Mesendoderm (in vitro differentiated cells): Measurements from ENCODE around the gene MYPN.

Experiments used
- DNase-seq: peaks from one replicate; pipeline ENCODE4 v3.0.0; 2013
- H2AK5ac ChIP-seq: 2 replicates; pipeline ENCODE4 v1.6.1; 2013; ENCODE audit warnings: low read length, inconsistent platforms
- H2BK120ac ChIP-seq: 2 replicates; pipeline ENCODE4 v1.6.1; 2013; ENCODE audit warnings: low read depth, mild to moderate bottlenecking, low read length, moderate library complexity, mixed read lengths
- H2BK15ac ChIP-seq: replicated peaks from 2 replicates; pipeline ENCODE4 v1.6.1; 2013; ENCODE audit warnings: low read depth, mild to moderate bottlenecking, moderate library complexity
- H2BK5ac ChIP-seq: 2 replicates; pipeline ENCODE4 v1.6.1; 2013; ENCODE audit warnings: low read length, inconsistent platforms
- H3K18ac ChIP-seq: 2 replicates; pipeline ENCODE4 v1.6.1; 2013; ENCODE audit warnings: mild to moderate bottlenecking, low read length, mixed read lengths
- H3K23ac ChIP-seq: one replicate; pipeline ENCODE4 v1.6.1; 2013; ENCODE audit warnings: low read length
- H3K27ac ChIP-seq: 2 replicates; pipeline ENCODE4 v1.5.1; 2013; ENCODE audit warnings: low read depth, mild to moderate bottlenecking, inconsistent platforms, low read length, moderate library complexity
- H3K27me3 ChIP-seq: 2 replicates; pipeline ENCODE4 v1.6.1; 2013; ENCODE audit warnings: low read length, control low read depth, mild to moderate bottlenecking, inconsistent platforms; ENCODE audit not compliant: insufficient read depth, poor library complexity
- H3K36me3 ChIP-seq: 2 replicates; pipeline ENCODE4 v1.6.1; 2013; ENCODE audit warnings: low read length, inconsistent platforms; ENCODE audit not compliant: control insufficient read depth, insufficient read depth
- H3K4ac ChIP-seq: one replicate; pipeline ENCODE4 v1.6.1; 2013; ENCODE audit warnings: low read depth, mild to moderate bottlenecking, low read length, moderate library complexity
- H3K4me1 ChIP-seq: 2 replicates; pipeline ENCODE4 v1.6.1; 2013; ENCODE audit warnings: low read depth, low read length, inconsistent platforms; ENCODE audit not compliant: control insufficient read depth
- H3K4me2 ChIP-seq: 2 replicates; pipeline ENCODE4 v1.6.1; 2013; ENCODE audit warnings: low read length
- H3K4me3 ChIP-seq: 2 replicates; pipeline ENCODE4 v1.5.1; 2013; ENCODE audit warnings: mild to moderate bottlenecking, low read length
- H3K56ac ChIP-seq: one replicate; pipeline ENCODE4 v1.6.1; 2013; ENCODE audit warnings: low read length
- H3K79me1 ChIP-seq: 2 replicates; pipeline ENCODE4 v1.6.1; 2013; ENCODE audit warnings: low read length, inconsistent platforms
- H3K79me2 ChIP-seq: 2 replicates; pipeline ENCODE4 v1.6.1; 2013; ENCODE audit warnings: mild to moderate bottlenecking, low read length; ENCODE audit not compliant: control insufficient read depth, insufficient read depth
- H3K9ac ChIP-seq: 2 replicates; pipeline ENCODE4 v1.6.1; 2013; ENCODE audit warnings: low read length, inconsistent platforms
- H4K5ac ChIP-seq: one replicate; pipeline ENCODE4 v1.6.1; 2013; ENCODE audit warnings: low read length
- H4K8ac ChIP-seq: one replicate; pipeline ENCODE4 v1.6.1; 2013; ENCODE audit warnings: low read depth, mild to moderate bottlenecking, control low read depth, low read length, moderate library complexity
- WGBS: extraction: QIAGEN DNeasy Blood & Tissue Kit; methylation state at CpG from one replicate; pipeline ENCODE4 v1.1.7; 2013; ENCODE audit warnings: low lambda C conversion rate, missing lambda C conversion rate; ENCODE audit not compliant: insufficient coverage; ENCODE audit errors: extremely low coverage; 5-methylcytosine and 5-hydroxymethylcytosine counted together

The MYPN gene

GRCh38 chr10:68086910-68087684 lies 22.2 kb upstream of the MYPN start:
- no peak overlapping the region for H4K8ac ChIP-seq
- no CpG with 5 or more reads among the region's 7 CpGs for WGBS
- H3K4ac ChIP-seq, result no peak overlapping the region
- no peak overlapping the region for H2BK5ac ChIP-seq
- no peak overlapping the region for H3K9ac ChIP-seq
- no peak overlapping the region for H3K18ac ChIP-seq
- no peaks in the 10 kb centered on the region for H3K79me1 ChIP-seq
- H3K4me3 ChIP-seq, result no peak overlapping the region
- H3K4me2 ChIP-seq, result no peak overlapping the region
- no peak overlapping the region for H2BK15ac ChIP-seq
- no peak overlapping the region for H3K23ac ChIP-seq
- no peaks in the 10 kb centered on the region for H3K27me3 ChIP-seq
- H3K79me2 ChIP-seq, result no peaks in the 10 kb centered on the region
- no peak overlapping the region for H3K27ac ChIP-seq
- H2AK5ac ChIP-seq, result no peak overlapping the region
- DNase-seq, result no peak
- H3K36me3 ChIP-seq, result no peaks in the 10 kb centered on the region
- no peaks in the 10 kb centered on the region for H3K4me1 ChIP-seq
- no peak overlapping the region for H3K56ac ChIP-seq
- H4K5ac ChIP-seq, result no peak overlapping the region
- H2BK120ac ChIP-seq, result no peak overlapping the region

- no peak overlapping the region for H3K56ac ChIP-seq
- no CpG with 5 or more reads among the region's 2 CpGs for WGBS
- no peak overlapping the region for H4K5ac ChIP-seq
- H3K79me1 ChIP-seq, result no peaks in the 10 kb centered on the region
- H3K27ac ChIP-seq, result no peak overlapping the region
- H3K18ac ChIP-seq, result no peak overlapping the region
- no peaks in the 10 kb centered on the region for H3K79me2 ChIP-seq
- H2AK5ac ChIP-seq, result no peak overlapping the region
- no peak overlapping the region for H4K8ac ChIP-seq
- H3K4me1 ChIP-seq, result no peaks in the 10 kb centered on the region
- H3K9ac ChIP-seq, result no peak overlapping the region
- H3K36me3 ChIP-seq, result no peaks in the 10 kb centered on the region
- no peaks in the 10 kb centered on the region for H3K27me3 ChIP-seq
- no peak overlapping the region for H2BK15ac ChIP-seq
- H2BK5ac ChIP-seq, result no peak overlapping the region
- peak; percentile 38 for DNase-seq
- no peak overlapping the region for H3K4me2 ChIP-seq
- no peak overlapping the region for H3K23ac ChIP-seq
- H3K4ac ChIP-seq, result peak overlapping the region; percentile 10
- H3K4me3 ChIP-seq, result no peak overlapping the region
- H2BK120ac ChIP-seq, result no peak overlapping the region
These were observed 21.4 kb upstream of the MYPN start for GRCh38 chr10:68087685-68088401.

GRCh38 chr10:68088740-68089139 lies 20.5 kb upstream of the MYPN start:
- WGBS, result no CpG with 5 or more reads among the region's 4 CpGs
- Histone ChIP-seq H3K27me3 (no peaks in the 10 kb centered on the region), H3K36me3 (no peaks in the 10 kb centered on the region), H2BK5ac (no peak overlapping the region), H3K79me1 (no peaks in the 10 kb centered on the region), H2BK15ac (no peak overlapping the region), H3K4me1 (no peaks in the 10 kb centered on the region), H3K4ac (no peak overlapping the region), H3K18ac (no peak overlapping the region), H3K56ac (no peak overlapping the region), H3K4me2 (no peak overlapping the region), H3K4me3 (no peak overlapping the region), H4K5ac (no peak overlapping the region), H2AK5ac (no peak overlapping the region), H3K79me2 (no peaks in the 10 kb centered on the region), H3K9ac (no peak overlapping the region), H3K23ac (no peak overlapping the region), H3K27ac (no peak overlapping the region), H4K8ac (peak overlapping the region; percentile 28), H2BK120ac (no peak overlapping the region)
- DNase-seq, result no peak

- Histone ChIP-seq H3K4ac (no peak overlapping the region), H2BK15ac (no peak overlapping the region), H3K4me1 (no peaks in the 10 kb centered on the region), H4K5ac (no peak overlapping the region), H3K9ac (no peak overlapping the region), H4K8ac (no peak overlapping the region), H3K56ac (no peak overlapping the region), H2BK5ac (no peak overlapping the region), H2AK5ac (no peak overlapping the region), H2BK120ac (no peak overlapping the region), H3K36me3 (no peaks in the 10 kb centered on the region), H3K18ac (no peak overlapping the region), H3K27ac (no peak overlapping the region), H3K27me3 (no peaks in the 10 kb centered on the region), H3K79me2 (no peaks in the 10 kb centered on the region), H3K79me1 (no peaks in the 10 kb centered on the region), H3K23ac (no peak overlapping the region), H3K4me3 (no peak overlapping the region), H3K4me2 (no peak overlapping the region)
- WGBS, result no CpG with 5 or more reads among the region's 4 CpGs
- DNase-seq, result no peak
These were observed 18.7 kb upstream of the MYPN start for GRCh38 chr10:68090586-68090985.

- no peaks in the 10 kb centered on the region for H3K79me2 ChIP-seq
- no peak overlapping the region for H3K56ac ChIP-seq
- no peaks in the 10 kb centered on the region for H3K36me3 ChIP-seq
- H3K4me3 ChIP-seq, result no peak overlapping the region
- no peak overlapping the region for H4K5ac ChIP-seq
- WGBS, result no CpG with 5 or more reads among the region's 2 CpGs
- H2AK5ac ChIP-seq, result no peak overlapping the region
- no peak overlapping the region for H3K9ac ChIP-seq
- H2BK120ac ChIP-seq, result no peak overlapping the region
- no peak overlapping the region for H3K18ac ChIP-seq
- no peaks in the 10 kb centered on the region for H3K27me3 ChIP-seq
- H3K4me1 ChIP-seq, result no peaks in the 10 kb centered on the region
- H3K4ac ChIP-seq, result no peak overlapping the region
- H3K23ac ChIP-seq, result no peak overlapping the region
- H2BK5ac ChIP-seq, result no peak overlapping the region
- H3K79me1 ChIP-seq, result no peaks in the 10 kb centered on the region
- no peak for DNase-seq
- no peak overlapping the region for H3K4me2 ChIP-seq
- H2BK15ac ChIP-seq, result no peak overlapping the region
- no peak overlapping the region for H4K8ac ChIP-seq
- H3K27ac ChIP-seq, result no peak overlapping the region
These were observed 16.8 kb upstream of the MYPN start for GRCh38 chr10:68092512-68092911.
